GM12878 (cell line): ENCODE data around the gene RAB6D.
"Not testable (repeated sequence)": the region's sequence is repeated elsewhere in the genome, so short reads cannot be mapped to it uniquely, and the experiment has no call there.

Source experiments
- CTCF ChIP-seq, 3 experiments: IDR thresholded peaks in 2 of 3; conservative IDR thresholded peaks in 1 of 3; 2 replicates each; pipeline ENCODE4 v1.5.1; 2011; ENCODE audit warnings: low read depth in 3 of 3, low read length in 3 of 3, mild to moderate bottlenecking in 3 of 3, control low read depth in 2 of 3, moderate library complexity in 2 of 3, inconsistent platforms in 1 of 3, mixed read lengths in 1 of 3; ENCODE audit not compliant: control insufficient read depth in 2 of 3, insufficient read depth in 1 of 3; ENCODE audit errors: extremely low read depth in 1 of 3
- ELK1 ChIP-seq: IDR thresholded peaks from 2 replicates; pipeline ENCODE4 v1.6.1; 2012; ENCODE audit warnings: low read depth, low read length, improper control_type of control experiment
- FOS ChIP-seq: IDR thresholded peaks from 3 replicates; pipeline ENCODE4 v1.6.1; 2011; ENCODE audit warnings: borderline replicate concordance; ENCODE audit not compliant: insufficient read length; ENCODE audit errors: extremely low read depth
- HCFC1 ChIP-seq: fragments of 150-350 bp; IDR thresholded peaks from 2 replicates; pipeline ENCODE4 v1.6.1; 2014; ENCODE audit warnings: low read length
- POLR2AphosphoS5 ChIP-seq: IDR thresholded peaks from 2 replicates; pipeline ENCODE4 v1.6.1; 2011; ENCODE audit warnings: mild to moderate bottlenecking, low read length, inconsistent platforms
- SIN3A ChIP-seq: IDR thresholded peaks from 2 replicates; pipeline ENCODE4 v1.6.1; 2012; ENCODE audit warnings: low read depth, low read length, improper control_type of control experiment
- SREBF2 ChIP-seq: IDR thresholded peaks from 2 replicates; pipeline ENCODE4 v1.6.1; 2012; ENCODE audit warnings: mild to moderate bottlenecking, low read length
- TF ChIP-seq, protein P1 (sequence below): IDR thresholded peaks from 2 replicates; pipeline ENCODE4 v1.6.1; 2012; ENCODE audit warnings: low read depth, low read length, improper control_type of control experiment

DNA sequence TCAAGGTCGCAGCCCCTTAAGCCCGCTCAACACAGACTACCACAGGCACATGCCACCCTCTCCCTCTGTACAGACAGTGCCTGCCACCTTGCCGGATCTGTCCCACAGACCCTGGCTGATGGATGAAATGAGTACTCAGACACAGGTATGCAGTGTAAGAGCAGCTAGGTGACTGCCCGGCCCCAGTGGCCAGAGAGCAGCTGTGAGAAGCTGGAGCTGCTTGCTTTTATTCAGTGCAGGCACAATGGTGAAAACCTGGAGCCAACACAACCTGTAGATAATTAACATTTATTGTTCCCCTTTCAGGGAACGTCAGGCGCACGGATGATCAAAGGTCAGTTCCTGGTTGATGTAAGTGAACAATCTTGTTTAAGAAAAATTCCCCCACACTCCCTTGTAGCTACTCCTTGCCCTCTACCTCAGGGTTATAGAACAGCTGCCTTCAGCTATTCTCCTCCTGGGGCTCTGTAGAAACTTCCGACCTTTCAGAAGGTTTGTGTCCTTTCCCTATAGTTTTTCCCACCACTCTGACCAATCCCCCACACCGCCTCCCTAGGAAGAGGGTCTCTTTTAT, 4.6 kb upstream of the RAB6D start:
- TF ChIP-seq SREBF2; FOS; CTCF (IDR thresholded peaks at IDR 0.05 in 2 of 3, conservative IDR thresholded peaks at IDR 0.05 in 1 of 3; ENCODE audit: control insufficient read depth in 2 of 3, extremely low read depth in 1 of 3, insufficient read depth in 1 of 3, low read depth in 3 of 3, low read length in 3 of 3); ELK1; POLR2AphosphoS5; SIN3A; HCFC1: not testable (repeated sequence)
- TF ChIP-seq, protein P1, sequence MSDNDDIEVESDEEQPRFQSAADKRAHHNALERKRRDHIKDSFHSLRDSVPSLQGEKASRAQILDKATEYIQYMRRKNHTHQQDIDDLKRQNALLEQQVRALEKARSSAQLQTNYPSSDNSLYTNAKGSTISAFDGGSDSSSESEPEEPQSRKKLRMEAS, result not testable (repeated sequence)
